ENCODE results near the gene C11orf86.

Gene C11orf86

GRCh38 chr11:66976028-66976467, 944 bp downstream of the C11orf86 start:
- H3K4me1 ChIP-seq (ENCODE audit: insufficient read depth, low read length, severe bottlenecking), result no peaks in the 10 kb centered on the region
- no peak overlapping the region for H2AFZ ChIP-seq (ENCODE audit: low read length)
- peak; percentile 68 for TF ChIP-seq CTCF (IDR thresholded peaks at IDR 0.05; ENCODE audit: low read length)
- no peak for TF ChIP-seq EZH2 (IDR thresholded peaks at IDR 0.05; ENCODE audit: borderline replicate concordance, low read length)
- H3F3A ChIP-seq (ENCODE audit: insufficient read depth, low read length), result no peaks in the 10 kb centered on the region
- H3K27ac ChIP-seq (ENCODE audit: low read depth, low read length, poor library complexity, severe bottlenecking), result no peak overlapping the region
- no peaks in the 10 kb centered on the region for H4K20me1 ChIP-seq (ENCODE audit: insufficient read depth, low read length)
- H3K4me2 ChIP-seq (ENCODE audit: low read length), result no peak overlapping the region
- H3K79me2 ChIP-seq (ENCODE audit: insufficient read depth, low read length), result no peaks in the 10 kb centered on the region
- H3K4me3 ChIP-seq (ENCODE audit: low read depth, low read length, poor library complexity, severe bottlenecking), result no peak overlapping the region
- H3K36me3 ChIP-seq (ENCODE audit: insufficient read depth, low read length), result no peaks in the 10 kb centered on the region; the same call in 1 of the 2 replicates
- H3K9me3 ChIP-seq (ENCODE audit: low read length), result peaks cover 4% of the 10 kb centered on the region; the same call in 1 of the 2 replicates
- no peaks in the 10 kb centered on the region; the same call in 1 of the 2 replicates for H3K27me3 ChIP-seq (ENCODE audit: insufficient read depth, low read length)
- H3K9ac ChIP-seq (ENCODE audit: low read length), result no peak overlapping the region
- H3K9me2 ChIP-seq (ENCODE audit: low read depth, low read length), result no peaks in the 10 kb centered on the region

DNA sequence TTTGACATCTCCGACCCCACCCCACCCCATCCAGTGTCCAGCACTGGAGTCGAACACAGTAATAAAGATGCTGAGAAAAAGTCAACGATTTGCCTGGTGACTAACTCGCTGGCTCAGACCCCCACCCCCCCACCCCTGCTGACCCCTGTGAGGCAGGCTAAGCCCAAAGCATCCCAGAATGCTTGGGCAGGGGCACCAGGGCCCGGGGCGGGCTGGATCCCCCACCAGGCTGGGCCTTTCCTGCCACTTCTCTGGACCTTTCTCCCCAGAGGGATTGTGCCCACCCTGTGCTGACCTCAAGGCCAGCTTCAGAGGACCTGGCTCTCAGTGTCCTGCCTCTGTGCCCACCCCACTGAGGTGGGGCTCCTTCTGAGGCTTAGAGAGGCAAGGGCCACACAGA, 1.8 kb downstream of the C11orf86 start:
- peaks cover 4% of the 10 kb centered on the region; the same call in 1 of the 2 replicates for H3K9me3 ChIP-seq (ENCODE audit: low read length)
- H3K4me1 ChIP-seq (ENCODE audit: insufficient read depth, low read length, severe bottlenecking), result no peaks in the 10 kb centered on the region
- no peak overlapping the region for H2AFZ ChIP-seq (ENCODE audit: low read length)
- no peak for TF ChIP-seq CTCF (IDR thresholded peaks at IDR 0.05; ENCODE audit: low read length)
- TF ChIP-seq EZH2 (IDR thresholded peaks at IDR 0.05; ENCODE audit: borderline replicate concordance, low read length), result no peak
- no peak overlapping the region for H3K27ac ChIP-seq (ENCODE audit: low read depth, low read length, poor library complexity, severe bottlenecking)
- H3K79me2 ChIP-seq (ENCODE audit: insufficient read depth, low read length), result no peaks in the 10 kb centered on the region
- no peaks in the 10 kb centered on the region for H3F3A ChIP-seq (ENCODE audit: insufficient read depth, low read length)
- no peaks in the 10 kb centered on the region; the same call in 1 of the 2 replicates for H3K27me3 ChIP-seq (ENCODE audit: insufficient read depth, low read length)
- no peaks in the 10 kb centered on the region; the same call in 1 of the 2 replicates for H3K36me3 ChIP-seq (ENCODE audit: insufficient read depth, low read length)
- H3K9ac ChIP-seq (ENCODE audit: low read length), result no peak overlapping the region
- H4K20me1 ChIP-seq (ENCODE audit: insufficient read depth, low read length), result no peaks in the 10 kb centered on the region
- no peak overlapping the region for H3K4me3 ChIP-seq (ENCODE audit: low read depth, low read length, poor library complexity, severe bottlenecking)
- no peaks in the 10 kb centered on the region for H3K9me2 ChIP-seq (ENCODE audit: low read depth, low read length)
- no peak overlapping the region for H3K4me2 ChIP-seq (ENCODE audit: low read length)

DNA sequence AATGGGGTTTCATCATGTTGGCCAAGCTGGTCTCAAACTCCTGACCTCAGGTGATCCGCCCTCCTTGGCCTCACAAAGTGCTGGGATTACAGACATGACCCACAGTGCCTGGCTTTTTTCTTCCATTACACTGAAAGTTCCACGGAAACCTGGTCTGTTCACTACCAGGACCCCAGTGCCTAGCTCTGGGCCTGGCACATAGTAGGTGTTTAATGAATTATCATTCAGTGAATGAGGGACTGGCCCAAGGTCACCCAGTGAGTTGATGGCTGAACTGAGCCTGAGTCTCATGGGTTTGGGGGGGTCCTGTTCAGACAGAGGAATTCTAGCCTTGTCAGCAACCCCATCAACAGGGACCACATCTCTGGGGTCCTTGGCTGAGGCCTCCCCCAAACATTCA, 3.1 kb downstream of the C11orf86 start:
- no peak overlapping the region for H3K27ac ChIP-seq (ENCODE audit: low read depth, low read length, poor library complexity, severe bottlenecking)
- H3K79me2 ChIP-seq (ENCODE audit: insufficient read depth, low read length), result no peaks in the 10 kb centered on the region
- H2AFZ ChIP-seq (ENCODE audit: low read length), result no peak overlapping the region
- H3K36me3 ChIP-seq (ENCODE audit: insufficient read depth, low read length), result no peaks in the 10 kb centered on the region; the same call in 1 of the 2 replicates
- H3K4me3 ChIP-seq (ENCODE audit: low read depth, low read length, poor library complexity, severe bottlenecking), result no peak overlapping the region
- no peaks in the 10 kb centered on the region for H3K9me2 ChIP-seq (ENCODE audit: low read depth, low read length)
- H4K20me1 ChIP-seq (ENCODE audit: insufficient read depth, low read length), result no peaks in the 10 kb centered on the region
- H3K4me2 ChIP-seq (ENCODE audit: low read length), result no peak overlapping the region
- H3K27me3 ChIP-seq (ENCODE audit: insufficient read depth, low read length), result peaks cover 5% of the 10 kb centered on the region; the same call in 1 of the 2 replicates
- H3K9ac ChIP-seq (ENCODE audit: low read length), result no peak overlapping the region
- peaks cover 4% of the 10 kb centered on the region; the same call in 1 of the 2 replicates for H3K9me3 ChIP-seq (ENCODE audit: low read length)
- H3K4me1 ChIP-seq (ENCODE audit: insufficient read depth, low read length, severe bottlenecking), result no peaks in the 10 kb centered on the region
- TF ChIP-seq CTCF (IDR thresholded peaks at IDR 0.05; ENCODE audit: low read length) (no peak), EZH2 (IDR thresholded peaks at IDR 0.05; ENCODE audit: borderline replicate concordance, low read length) (no peak)
- no peaks in the 10 kb centered on the region for H3F3A ChIP-seq (ENCODE audit: insufficient read depth, low read length)

Measured in OCI-LY1 (cell line).